Left ventricle myocardium superior (tissue), 1 donor: Measurements from ENCODE around the gene ZCCHC4. TPM values are rescaled to one million over a fixed set of nuclear protein-coding genes. Genes with fewer than 3 reads are reported as not detected.

Source experiments
- total RNA-seq: library from RNA; stranded (reverse); fragmentation: NEBNext Ultra II Directional; extraction: Animal tissue kit (Norgen Biotek cat#: 25700); gene quantifications from one replicate; pipeline ENCODE4 v1.2.1, GENCODE V29; 2021
- donor health status: DM: no; HTN: yes; CAD: no; lungs with severe emphysema.

Gene ZCCHC4
- total RNA-seq, 1 donor from 2014 or later: 9.8 TPM

Other genes with a start within 250 kb of the ZCCHC4 start
- gene SEPSECS, start 152.3 kb upstream of the ZCCHC4 start, total RNA-seq: 5.2 TPM
- 2.0 TPM for gene PI4K2B, start 78.7 kb upstream of the ZCCHC4 start, total RNA-seq
- 11.4 TPM for gene ANAPC4, start 64.5 kb downstream of the ZCCHC4 start, total RNA-seq